OCI-LY1 (cell line): ENCODE data around the gene BRIX1.

Experiments
- H2AFZ ChIP-seq: fragments of 200-600 bp; sonication (generic), shearing (Covaris generic); 2 replicates; pipeline ENCODE4 v1.6.0; 2014; ENCODE audit warnings: antibody characterized with exemption, mild to moderate bottlenecking, low read length
- H3F3A ChIP-seq: fragments of 200-600 bp; sonication (generic), shearing (Covaris generic); 2 replicates; pipeline ENCODE4 v1.6.0; 2014; ENCODE audit warnings: mild to moderate bottlenecking, antibody characterized with exemption, low read length, moderate library complexity; ENCODE audit not compliant: insufficient read depth
- H3K27ac ChIP-seq: fragments of 200-600 bp; sonication (generic); 2 replicates; pipeline ENCODE4 v1.5.1; 2014; ENCODE audit warnings: low read length, mixed run types, mild to moderate bottlenecking, low read depth; ENCODE audit not compliant: poor library complexity, severe bottlenecking
- H3K27me3 ChIP-seq: fragments of 200-600 bp; sonication (generic); 2 replicates; pipeline ENCODE4 v1.6.0; 2014; ENCODE audit warnings: antibody characterized with exemption, mild to moderate bottlenecking, low read length, moderate library complexity; ENCODE audit not compliant: insufficient read depth
- H3K36me3 ChIP-seq: fragments of 200-600 bp; sonication (generic); 2 replicates; pipeline ENCODE4 v1.6.1; 2014; ENCODE audit warnings: mild to moderate bottlenecking, antibody characterized with exemption, low read length, moderate library complexity, mixed read lengths; ENCODE audit not compliant: insufficient read depth
- H3K4me1 ChIP-seq: fragments of 200-600 bp; sonication (generic); 2 replicates; pipeline ENCODE4 v1.5.1; 2014; ENCODE audit warnings: mild to moderate bottlenecking, low read length, moderate library complexity; ENCODE audit not compliant: insufficient read depth, severe bottlenecking
- H3K4me2 ChIP-seq: fragments of 200-600 bp; sonication (generic), shearing (Covaris generic); 2 replicates; pipeline ENCODE4 v1.6.1; 2014; ENCODE audit warnings: low read length
- H3K4me3 ChIP-seq: fragments of 200-600 bp; sonication (generic); 2 replicates; pipeline ENCODE4 v1.5.1; 2014; ENCODE audit warnings: low read length, low read depth, mild to moderate bottlenecking, mixed read lengths; ENCODE audit not compliant: poor library complexity, severe bottlenecking
- H3K79me2 ChIP-seq: fragments of 200-600 bp; shearing (Covaris generic); 2 replicates; pipeline ENCODE4 v1.6.1; 2016; ENCODE audit warnings: mixed run types, low read length, mixed read lengths; ENCODE audit not compliant: insufficient read depth
- H3K9ac ChIP-seq: fragments of 200-600 bp; sonication (generic), shearing (Covaris generic); 2 replicates; pipeline ENCODE4 v1.6.1; 2014; ENCODE audit warnings: mild to moderate bottlenecking, low read length, mixed read lengths
- H3K9me2 ChIP-seq: fragments of 200-600 bp; sonication (generic), shearing (Covaris generic); 2 replicates; pipeline ENCODE4 v1.6.1; 2014; ENCODE audit warnings: low read depth, mild to moderate bottlenecking, low read length, mixed read lengths
- H3K9me3 ChIP-seq: fragments of 200-600 bp; shearing (Covaris generic); 2 replicates; pipeline ENCODE4 v1.6.1; 2014; ENCODE audit warnings: low read length, mixed read lengths
- H4K20me1 ChIP-seq: fragments of 200-600 bp; sonication (generic), shearing (Covaris generic); 2 replicates; pipeline ENCODE4 v1.6.0; 2016; ENCODE audit warnings: mild to moderate bottlenecking, low read length; ENCODE audit not compliant: insufficient read depth
- CTCF ChIP-seq: fragments of 200-600 bp; sonication (generic), shearing (Covaris generic); IDR thresholded peaks from 2 replicates; pipeline ENCODE4 v1.5.1; 2017; ENCODE audit warnings: mild to moderate bottlenecking, antibody characterized with exemption, low read length, moderate library complexity, mixed read lengths
- EZH2 ChIP-seq: fragments of 200-600 bp; sonication (generic), shearing (Covaris generic); IDR thresholded peaks from 2 replicates; pipeline ENCODE4 v1.8.0; 2017; ENCODE audit warnings: borderline replicate concordance, mixed run types, mild to moderate bottlenecking, antibody characterized with exemption, low read length, moderate library complexity, mixed read lengths

Gene BRIX1

GRCh38 chr5:34924462-34924765 lies 8.9 kb downstream of the BRIX1 start:
- Histone ChIP-seq H3K27ac (no peak overlapping the region), H3K4me1 (peaks cover 9% of the 10 kb centered on the region), H3K27me3 (no peaks in the 10 kb centered on the region), H2AFZ (no peak overlapping the region), H3K9ac (no peak overlapping the region), H3K79me2 (peaks cover 11% of the 10 kb centered on the region), H3K36me3 (peaks cover 83% of the 10 kb centered on the region), H3K4me3 (no peak overlapping the region), H3K9me2 (no peaks in the 10 kb centered on the region), H3K4me2 (no peak overlapping the region), H3F3A (no peaks in the 10 kb centered on the region), H4K20me1 (no peaks in the 10 kb centered on the region), H3K9me3 (no peaks in the 10 kb centered on the region)
- no peak for TF ChIP-seq EZH2
- TF ChIP-seq CTCF = no peak

GRCh38 chr5:34926318-34926888 lies 10.9 kb downstream of the BRIX1 start:
- Histone ChIP-seq H3K4me1 (peaks cover 20% of the 10 kb centered on the region), H3K27me3 (no peaks in the 10 kb centered on the region), H4K20me1 (no peaks in the 10 kb centered on the region), H3K4me3 (no peak overlapping the region), H3K79me2 (peaks cover 16% of the 10 kb centered on the region), H3K9me3 (no peaks in the 10 kb centered on the region), H3K36me3 (peaks cover 63% of the 10 kb centered on the region), H3K9ac (no peak overlapping the region), H3K27ac (no peak overlapping the region), H2AFZ (no peak overlapping the region), H3K4me2 (no peak overlapping the region), H3F3A (no peaks in the 10 kb centered on the region), H3K9me2 (no peaks in the 10 kb centered on the region)
- no peak for TF ChIP-seq EZH2
- no peak for TF ChIP-seq CTCF

GRCh38 chr5:34927785-34928184 lies 12.3 kb downstream of the BRIX1 start:
- Histone ChIP-seq H3K4me3 (no peak overlapping the region), H3K36me3 (peaks cover 51% of the 10 kb centered on the region), H3K9me3 (no peaks in the 10 kb centered on the region), H3K4me1 (peaks cover 24% of the 10 kb centered on the region), H3K79me2 (peaks cover 28% of the 10 kb centered on the region), H3K4me2 (no peak overlapping the region), H4K20me1 (no peaks in the 10 kb centered on the region), H3K27me3 (no peaks in the 10 kb centered on the region), H3K9me2 (no peaks in the 10 kb centered on the region), H3F3A (no peaks in the 10 kb centered on the region), H2AFZ (no peak overlapping the region), H3K9ac (no peak overlapping the region), H3K27ac (peak overlapping the region; percentile 23)
- TF ChIP-seq CTCF = no peak
- no peak for TF ChIP-seq EZH2
